HG03045 (cell line): ENCODE measurements around the gene BRSK2.
"Not testable (repeated sequence)": the region's sequence is repeated elsewhere in the genome, so short reads cannot be mapped to it uniquely, and the experiment has no call there.

ENCODE experiments used
- ATAC-seq: cut with Tn5 transposase; IDR thresholded peaks from one replicate; pipeline ENCODE4 v1.9.1; 2021; ENCODE audit warnings: mild to moderate bottlenecking, moderate library complexity; ENCODE audit not compliant: unreplicated experiment

The BRSK2 gene

GRCh38 chr11:1433568-1433967, 43.8 kb downstream of the BRSK2 start:
- ATAC-seq: no peak

GRCh38 chr11:1433977-1434640, 44.4 kb downstream of the BRSK2 start:
- ATAC-seq: no peak

GRCh38 chr11:1435479-1435819, 45.7 kb downstream of the BRSK2 start:
- ATAC-seq: not testable (repeated sequence)

- no peak for ATAC-seq
These were observed 46.2 kb downstream of the BRSK2 start for GRCh38 chr11:1435820-1436467.

GRCh38 chr11:1436468-1437039, 46.8 kb downstream of the BRSK2 start:
- no peak for ATAC-seq

- ATAC-seq: no peak
These were observed 47.8 kb downstream of the BRSK2 start for GRCh38 chr11:1437500-1437899.

GRCh38 chr11:1438261-1438966, 48.7 kb downstream of the BRSK2 start:
- no peak for ATAC-seq

- no peak for ATAC-seq
These were observed 49.2 kb downstream of the BRSK2 start for GRCh38 chr11:1438967-1439330.

- ATAC-seq: no peak
These were observed 49.6 kb downstream of the BRSK2 start for GRCh38 chr11:1439341-1439740.

GRCh38 chr11:1440066-1440465, 50.3 kb downstream of the BRSK2 start:
- no peak for ATAC-seq

GRCh38 chr11:1440496-1440895, 50.8 kb downstream of the BRSK2 start:
- no peak for ATAC-seq

GRCh38 chr11:1442163-1442562, 52.4 kb downstream of the BRSK2 start:
- no peak for ATAC-seq

GRCh38 chr11:1442807-1443366, 53.2 kb downstream of the BRSK2 start:
- no peak for ATAC-seq

- no peak for ATAC-seq
These were observed 54.0 kb downstream of the BRSK2 start for GRCh38 chr11:1443737-1444136.

GRCh38 chr11:1444321-1444720, 54.6 kb downstream of the BRSK2 start:
- no peak for ATAC-seq

- ATAC-seq: no peak
These were observed 55.2 kb downstream of the BRSK2 start for GRCh38 chr11:1444823-1445422.

- no peak for ATAC-seq
These were observed 56.2 kb downstream of the BRSK2 start for GRCh38 chr11:1445741-1446445.

- no peak for ATAC-seq
These were observed 56.9 kb downstream of the BRSK2 start for GRCh38 chr11:1446623-1447022.

GRCh38 chr11:1447845-1448825, 58.4 kb downstream of the BRSK2 start:
- no peak for ATAC-seq
